ENCODE results near the gene MDH1B.
A peak's percentile ranks its signal among the peaks of the same experiment; 100 is the strongest.

Gene MDH1B

DNA sequence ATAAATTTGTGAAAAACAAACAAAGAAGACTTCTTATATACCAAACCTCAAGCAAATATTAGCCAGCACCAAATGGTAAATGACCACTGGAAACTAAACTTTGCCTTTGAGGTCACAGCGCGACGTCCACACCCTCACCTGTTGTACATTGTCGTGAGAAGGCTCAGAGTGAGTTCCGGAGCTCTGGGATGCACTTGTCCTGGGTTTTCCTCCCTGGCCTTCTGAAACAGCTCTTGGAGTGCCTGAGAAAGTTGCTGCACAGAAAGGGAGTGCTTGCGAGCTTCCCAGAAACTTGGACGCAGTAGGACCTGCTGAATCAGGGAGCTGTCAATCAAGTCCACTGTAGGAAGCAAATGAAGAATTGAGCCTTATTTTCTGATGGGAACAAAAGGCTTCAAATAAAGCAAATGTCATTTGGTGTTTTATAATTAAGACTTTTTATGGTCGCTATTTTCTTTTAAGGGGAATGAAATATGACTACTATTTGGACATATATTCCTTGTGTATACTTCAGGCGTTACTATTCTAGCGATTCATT, 57.9 kb downstream of the MDH1B start:
- in situ Hi-C loops (cut with MboI; ENCODE audit: low pct_unique_long_range_greater_than_20kb, low sequenced_read_pairs): no loop called here
- DNase-seq: no peak

DNA sequence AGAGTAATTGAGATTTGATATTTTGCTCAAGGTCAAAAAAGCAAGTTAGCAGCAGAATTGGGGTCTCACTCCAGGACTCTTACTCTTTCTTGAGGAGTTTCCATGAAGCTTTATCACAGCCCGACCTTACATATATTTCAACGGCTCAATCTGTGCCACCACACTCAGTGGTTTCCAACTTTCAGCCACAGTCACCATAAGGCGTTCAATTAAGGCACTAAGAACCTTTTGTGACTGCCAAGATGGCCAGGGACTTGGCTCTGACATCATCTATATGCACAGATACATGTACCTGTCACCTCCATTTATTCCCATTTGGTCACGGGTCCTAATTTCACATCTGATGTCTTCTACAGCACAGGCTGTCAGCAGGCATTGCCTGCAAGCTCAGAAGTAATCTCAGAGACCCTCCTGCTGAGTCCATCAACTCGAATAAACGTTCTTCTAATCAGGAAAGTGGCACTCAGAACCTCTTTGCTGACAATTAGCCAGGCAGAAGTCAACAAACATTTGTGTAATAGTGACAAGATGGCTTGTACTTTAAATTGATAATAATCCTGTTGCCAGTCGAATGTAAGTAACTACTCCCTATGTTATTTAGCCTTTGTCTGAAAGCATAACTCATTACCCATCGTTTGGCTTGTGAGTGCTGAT, 63.0 kb downstream of the MDH1B start:
- no peak for DNase-seq
- in situ Hi-C loops (cut with MboI; ENCODE audit: low pct_unique_long_range_greater_than_20kb, low sequenced_read_pairs): no loop called here

DNA sequence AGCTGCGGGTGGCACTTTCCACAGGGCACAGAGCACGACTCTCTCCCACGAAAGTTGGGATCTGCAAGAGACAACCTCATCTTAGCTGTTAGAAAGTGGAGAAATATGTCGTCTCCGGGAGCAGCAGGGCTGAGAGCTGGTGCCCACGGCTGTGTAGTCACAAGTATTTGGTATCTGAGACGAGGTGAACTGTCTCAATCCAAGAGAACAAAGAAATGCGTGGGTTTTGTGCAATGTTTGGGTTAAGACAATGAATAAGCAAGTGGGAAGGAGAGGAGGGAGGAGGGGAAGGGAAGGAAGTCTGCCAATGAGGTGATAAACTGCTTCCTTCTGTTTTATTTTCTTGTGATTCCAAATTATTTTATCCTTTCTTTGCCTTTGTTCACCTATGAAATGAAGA, 65.0 kb downstream of the MDH1B start:
- in situ Hi-C loops (cut with MboI; ENCODE audit: low pct_unique_long_range_greater_than_20kb, low sequenced_read_pairs): no loop called here
- no peak for DNase-seq

DNA sequence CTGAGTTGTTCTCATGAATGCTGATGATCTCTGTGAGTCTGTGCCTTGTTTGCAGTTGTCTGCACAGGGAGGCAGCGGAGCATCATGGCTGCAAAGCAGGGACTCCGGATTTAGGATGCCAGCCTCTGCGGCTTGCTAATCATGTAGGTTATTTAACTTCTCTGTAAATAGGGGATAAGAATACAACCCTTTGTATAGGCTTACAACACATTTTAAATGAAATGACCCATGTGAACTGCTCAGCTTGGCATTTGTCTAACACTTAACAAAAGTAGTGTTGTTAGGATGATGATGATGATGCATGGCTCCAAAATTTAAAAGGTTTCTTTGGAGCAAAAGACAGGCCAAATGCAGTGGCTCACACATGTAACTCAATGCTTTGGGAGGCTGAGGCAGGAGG, 66.3 kb downstream of the MDH1B start:
- in situ Hi-C loops (cut with MboI; ENCODE audit: low pct_unique_long_range_greater_than_20kb, low sequenced_read_pairs): no loop called here
- no peak for DNase-seq

DNA sequence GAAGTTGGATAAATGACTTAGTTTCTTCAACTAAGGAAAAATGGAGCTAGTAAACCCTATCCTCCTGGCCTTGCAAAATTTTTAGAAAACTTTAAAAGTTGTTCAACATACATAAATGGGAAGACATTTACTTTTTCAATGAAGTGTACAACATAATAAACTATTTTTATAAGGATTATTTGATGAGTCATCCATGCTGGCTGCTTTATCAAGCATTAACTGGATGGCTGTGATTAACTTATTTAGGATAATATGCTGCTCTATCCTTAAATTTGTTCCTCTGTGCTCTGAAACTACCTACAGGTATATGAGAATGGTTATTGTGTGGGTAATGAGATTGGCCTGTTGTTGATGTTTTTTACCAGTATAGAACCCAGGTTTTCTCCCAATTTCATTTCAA, 68.2 kb downstream of the MDH1B start:
- in situ Hi-C loops (cut with MboI; ENCODE audit: low pct_unique_long_range_greater_than_20kb, low sequenced_read_pairs): no loop called here

DNA sequence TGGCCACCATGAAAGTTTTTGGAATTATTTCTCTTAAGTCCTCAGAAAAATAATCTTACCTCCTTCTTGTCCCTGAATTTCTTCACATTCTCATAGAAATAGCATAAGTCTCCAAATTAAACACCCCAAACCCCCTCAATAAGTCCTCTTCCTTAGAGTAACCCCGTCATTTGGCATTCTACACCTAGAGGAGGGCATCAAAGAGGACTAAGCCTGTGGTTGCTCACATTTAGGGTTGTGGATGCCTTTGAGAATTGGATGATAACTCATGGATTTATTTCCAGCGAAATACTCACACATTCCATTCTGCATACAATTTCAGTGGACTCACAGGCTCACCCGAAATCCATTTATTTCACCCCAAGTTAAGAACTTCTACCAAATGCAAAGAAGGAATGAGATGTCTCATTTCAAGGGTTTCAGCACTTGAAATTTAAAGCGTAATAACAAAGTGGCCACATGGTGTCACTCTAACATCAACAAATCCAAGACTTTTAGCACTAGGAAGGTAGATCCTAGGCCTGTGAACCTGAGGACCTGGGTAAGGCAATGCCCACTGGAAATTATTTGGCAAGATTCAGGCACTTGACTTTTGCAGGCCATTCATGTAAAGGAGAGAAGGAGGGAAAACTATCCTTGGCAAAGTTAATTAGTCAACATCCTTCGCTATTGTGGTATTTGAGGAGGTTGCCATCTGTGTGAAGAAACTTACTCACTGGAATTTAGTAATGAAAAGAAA, 71.6 kb downstream of the MDH1B start:
- in situ Hi-C loops (cut with MboI; ENCODE audit: low pct_unique_long_range_greater_than_20kb, low sequenced_read_pairs): no loop called here
- peak; percentile 65 for DNase-seq

More for the DNA sequence above, 68.2 kb downstream of the MDH1B start:
- no peak for DNase-seq

DNA sequence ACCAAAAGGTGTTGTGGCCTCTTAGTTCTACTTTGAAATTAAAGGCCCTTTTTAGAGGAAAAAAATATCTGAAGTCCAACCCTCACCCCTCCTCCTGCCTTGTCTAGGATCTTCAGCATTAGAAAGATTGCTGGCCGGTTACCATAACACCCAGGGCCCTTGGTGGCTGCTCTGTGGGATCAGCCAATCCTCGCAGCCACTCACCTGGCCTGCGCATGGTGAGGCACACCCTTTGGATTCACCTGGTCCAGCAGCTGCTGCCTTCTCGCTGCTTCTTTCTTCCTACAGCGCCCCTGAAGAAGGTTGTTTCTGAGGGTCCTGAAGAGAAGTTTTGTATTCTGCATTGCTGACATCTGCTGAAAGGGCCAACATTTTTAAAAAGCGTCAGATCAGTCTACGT, 72.2 kb downstream of the MDH1B start:
- in situ Hi-C loops (cut with MboI; ENCODE audit: low pct_unique_long_range_greater_than_20kb, low sequenced_read_pairs): no loop called here
- no peak for DNase-seq

DNA sequence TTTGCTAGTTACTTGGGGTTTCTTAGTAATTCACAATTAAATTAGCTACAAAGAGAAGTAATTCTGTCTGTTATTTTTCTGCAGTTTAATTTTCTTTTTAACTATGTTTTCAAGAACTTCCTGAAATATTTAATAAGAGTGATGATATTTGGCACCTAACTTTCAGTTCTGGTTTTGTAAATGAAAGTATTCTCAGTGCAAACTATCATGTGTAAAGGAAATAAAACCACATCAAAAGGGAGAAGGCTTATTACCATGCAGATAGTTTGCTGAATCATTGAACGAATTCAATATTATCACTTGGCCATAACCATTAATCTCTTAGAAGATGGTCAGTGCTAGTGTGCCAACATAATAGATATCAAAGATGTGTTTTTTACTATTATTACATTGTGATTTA, 76.1 kb downstream of the MDH1B start:
- no peak for DNase-seq

DNA sequence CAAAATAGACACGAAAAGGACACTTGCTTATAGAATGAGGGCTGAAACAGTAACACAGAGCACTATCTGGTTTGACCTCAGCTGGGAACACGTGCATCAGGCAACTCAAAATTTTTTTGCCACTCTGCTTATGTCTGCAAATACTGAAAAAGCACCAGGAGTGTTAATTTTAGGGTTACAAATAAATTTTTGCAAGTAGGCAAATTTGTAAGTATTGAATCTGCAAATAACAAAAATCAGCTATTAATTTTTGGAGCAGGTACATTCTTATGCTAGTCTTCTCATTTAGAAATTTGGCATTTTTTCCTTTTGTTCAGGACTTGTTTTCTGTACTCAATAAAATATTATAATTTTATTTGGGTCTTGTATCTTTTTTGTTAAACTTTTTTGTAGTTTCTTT, 76.7 kb downstream of the MDH1B start:
- in situ Hi-C loops (cut with MboI; ENCODE audit: low pct_unique_long_range_greater_than_20kb, low sequenced_read_pairs): no loop called here

More for the DNA sequence above, 76.1 kb downstream of the MDH1B start:
- in situ Hi-C loops (cut with MboI; ENCODE audit: low pct_unique_long_range_greater_than_20kb, low sequenced_read_pairs): no loop called here

More for the DNA sequence above, 76.7 kb downstream of the MDH1B start:
- no peak for DNase-seq

All from KBM-7 (cell line).